ENCODE measurements around the gene ITFG1. TPM values are rescaled to one million over a fixed set of nuclear protein-coding genes. Genes with fewer than 3 reads are reported as not detected.
A peak's percentile ranks its signal among the peaks of the same experiment; 100 is the strongest.

ITFG1 gene
- total RNA-seq, 1 donor from 2014 or later = 56.7 TPM

GRCh38 chr16:47463771-47464624 is 3.1 kb upstream of the ITFG1 start:
- intact Hi-C loops (cut with DNase I) = loop anchor here (5.0 to 10.0 kb wide), 2 partner anchors 419 to 777 kb away; partner anchors contain the start of genes ORC6 and VPS35

GRCh38 chr16:47461598-47462266 is 869 bp upstream of the ITFG1 start:
- peak overlapping the region; percentile 99 to 100 for H3K27ac ChIP-seq
- intact Hi-C loops (cut with DNase I) = loop anchor here (2.0 to 10.0 kb wide), 4 partner anchors 31 to 774 kb away; partner anchors contain the start of genes DNAJA2, ORC6 and VPS35
- TF ChIP-seq CTCF (IDR thresholded peaks at IDR 0.05) = no peak
- no peaks in the 10 kb centered on the region for H3K27me3 ChIP-seq
- H3K4me1 ChIP-seq = peaks cover 8 to 17% of the 10 kb centered on the region in 2 donors
- peaks cover 0 to 9% of the 10 kb centered on the region in 2 donors for H3K36me3 ChIP-seq
- peak overlapping the region; percentile 91 to 95 for H3K4me3 ChIP-seq
- no peak for DNase-seq (ENCODE audit: low spot score in 2 of 2)
- H3K9me3 ChIP-seq = no peaks in the 10 kb centered on the region

More at GRCh38 chr16:47463771-47464624, 3.1 kb upstream of the ITFG1 start:
- peaks cover 8 to 17% of the 10 kb centered on the region in 2 donors for H3K4me1 ChIP-seq
- H3K27ac ChIP-seq = no peak overlapping the region
- H3K27me3 ChIP-seq = no peaks in the 10 kb centered on the region
- no peak overlapping the region for H3K4me3 ChIP-seq
- no peaks in the 10 kb centered on the region for H3K9me3 ChIP-seq
- no peaks in the 10 kb centered on the region for H3K36me3 ChIP-seq
- TF ChIP-seq CTCF (IDR thresholded peaks at IDR 0.05) = no peak
- no peak for DNase-seq (ENCODE audit: low spot score in 2 of 2)

GRCh38 chr16:47460359-47460710 is 528 bp downstream of the ITFG1 start:
- H3K27me3 ChIP-seq = no peaks in the 10 kb centered on the region
- peak overlapping the region; percentile 99 to 100 for H3K27ac ChIP-seq
- peaks cover 0 to 10% of the 10 kb centered on the region in 2 donors for H3K36me3 ChIP-seq
- H3K9me3 ChIP-seq = no peaks in the 10 kb centered on the region
- intact Hi-C loops (cut with DNase I) = loop anchor here (2.0 to 10.0 kb wide), 4 partner anchors 32 to 773 kb away; partner anchors contain the start of genes DNAJA2, ORC6 and VPS35
- TF ChIP-seq CTCF (IDR thresholded peaks at IDR 0.05) = no peak
- DNase-seq (ENCODE audit: low spot score in 2 of 2) = no peak
- peak overlapping the region; percentile 91 to 95 for H3K4me3 ChIP-seq
- H3K4me1 ChIP-seq = peaks cover 8 to 17% of the 10 kb centered on the region in 2 donors

GRCh38 chr16:47459603-47460002 is 1.3 kb downstream of the ITFG1 start:
- Histone ChIP-seq H3K27me3 (no peaks in the 10 kb centered on the region), H3K4me1 (peaks cover 8 to 13% of the 10 kb centered on the region in 2 donors), H3K36me3 (peaks cover 0 to 10% of the 10 kb centered on the region in 2 donors), H3K4me3 (peak overlapping the region; percentile 91 to 95), H3K27ac (peak overlapping the region in 1 of 2 donors; percentile 99), H3K9me3 (no peaks in the 10 kb centered on the region)
- no peak for TF ChIP-seq CTCF (IDR thresholded peaks at IDR 0.05)
- no peak for DNase-seq (ENCODE audit: low spot score in 2 of 2)
- intact Hi-C loops (cut with DNase I) = loop anchor here (2.0 to 10.0 kb wide), 4 partner anchors 33 to 772 kb away; partner anchors contain the start of genes DNAJA2, ORC6 and VPS35

- DNase-seq (ENCODE audit: low spot score in 2 of 2) = no peak
- H3K36me3 ChIP-seq = peaks cover 3 to 15% of the 10 kb centered on the region in 2 donors
- intact Hi-C loops (cut with DNase I) = no loop called here
- no peak for TF ChIP-seq CTCF (IDR thresholded peaks at IDR 0.05)
- no peaks in the 10 kb centered on the region for H3K27me3 ChIP-seq
- H3K9me3 ChIP-seq = no peaks in the 10 kb centered on the region
- no peak overlapping the region for H3K4me3 ChIP-seq
- H3K4me1 ChIP-seq = peaks cover 8 to 13% of the 10 kb centered on the region in 2 donors
- no peak overlapping the region for H3K27ac ChIP-seq
Observed at GRCh38 chr16:47458331-47458730, 2.5 kb downstream of the ITFG1 start.

Measured in ascending aorta (tissue), 2 donors.